ENCODE results near the gene CHTF18. TPM values are rescaled to one million over a fixed set of nuclear protein-coding genes. Genes with fewer than 3 reads are reported as not detected.

Gene CHTF18
- total RNA-seq, 1 donor from 2014 or later = 49.7 TPM

GRCh38 chr16:782258-782657 lies 6.2 kb upstream of the CHTF18 start:
- DNase-seq (ENCODE audit: low read depth) = no peak
- no peak for TF ChIP-seq CTCF (conservative IDR thresholded peaks at IDR 0.05; ENCODE audit: low read depth, low read length)
- no peak overlapping the region for H3K4me3 ChIP-seq (ENCODE audit: low read depth, low read length)

- TF ChIP-seq CTCF (conservative IDR thresholded peaks at IDR 0.05; ENCODE audit: low read depth, low read length) = no peak
- no peak for DNase-seq (ENCODE audit: low read depth)
- H3K4me3 ChIP-seq (ENCODE audit: low read depth, low read length) = no peak overlapping the region
Measured at GRCh38 chr16:782766-783403, 5.5 kb upstream of the CHTF18 start.

- no peak overlapping the region for H3K4me3 ChIP-seq (ENCODE audit: low read depth, low read length)
- no peak for DNase-seq (ENCODE audit: low read depth)
- no peak for TF ChIP-seq CTCF (conservative IDR thresholded peaks at IDR 0.05; ENCODE audit: low read depth, low read length)
Measured at GRCh38 chr16:783404-784161, 4.8 kb upstream of the CHTF18 start.

GRCh38 chr16:784431-784830 lies 4.0 kb upstream of the CHTF18 start:
- H3K4me3 ChIP-seq (ENCODE audit: low read depth, low read length) = no peak overlapping the region
- TF ChIP-seq CTCF (conservative IDR thresholded peaks at IDR 0.05; ENCODE audit: low read depth, low read length) = no peak
- DNase-seq (ENCODE audit: low read depth) = no peak

- no peak overlapping the region for H3K4me3 ChIP-seq (ENCODE audit: low read depth, low read length)
- DNase-seq (ENCODE audit: low read depth) = no peak
- TF ChIP-seq CTCF (conservative IDR thresholded peaks at IDR 0.05; ENCODE audit: low read depth, low read length) = peak; percentile 73
Measured at GRCh38 chr16:785563-786535, 2.6 kb upstream of the CHTF18 start.

- H3K4me3 ChIP-seq (ENCODE audit: low read depth, low read length) = peak overlapping the region; percentile 96
- TF ChIP-seq CTCF (conservative IDR thresholded peaks at IDR 0.05; ENCODE audit: low read depth, low read length) = no peak
- no peak for DNase-seq (ENCODE audit: low read depth)
Measured at GRCh38 chr16:787321-787966, 976 bp upstream of the CHTF18 start.

Data from epithelial cell of proximal tubule (primary cell).